HG03097 (cell line): ENCODE measurements around the gene DYRK1A.

Experiments used
- ATAC-seq: cut with Tn5 transposase; IDR thresholded peaks from one replicate; pipeline ENCODE4 v1.9.1; 2021; ENCODE audit not compliant: unreplicated experiment, low FRiP score

Gene DYRK1A

DNA sequence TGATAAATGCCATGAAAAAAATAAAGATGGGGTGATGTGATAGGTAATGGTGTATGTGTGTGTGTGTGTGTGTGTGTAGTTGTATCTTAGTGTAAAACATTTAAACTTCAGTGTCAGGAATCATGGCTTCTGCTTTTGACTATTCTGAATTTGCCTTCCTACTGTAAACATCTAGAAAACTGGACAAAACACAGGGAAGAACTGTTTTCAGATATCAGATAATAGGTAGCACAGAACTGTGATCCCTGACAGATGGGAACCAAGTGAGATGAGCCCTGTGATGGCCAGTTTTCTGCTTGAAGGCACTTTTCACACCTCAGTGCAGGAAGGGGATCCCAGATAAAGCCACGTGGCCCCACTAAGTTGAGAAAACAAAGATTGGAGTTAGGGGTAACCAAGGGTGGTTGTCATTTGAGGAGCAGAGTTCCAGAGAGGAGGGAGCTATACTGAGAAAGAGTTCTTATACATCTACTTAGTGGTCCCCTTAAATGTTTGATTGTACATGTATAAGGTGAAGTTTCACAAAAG, 17.3 kb downstream of the DYRK1A start:
- ATAC-seq: no peak

DNA sequence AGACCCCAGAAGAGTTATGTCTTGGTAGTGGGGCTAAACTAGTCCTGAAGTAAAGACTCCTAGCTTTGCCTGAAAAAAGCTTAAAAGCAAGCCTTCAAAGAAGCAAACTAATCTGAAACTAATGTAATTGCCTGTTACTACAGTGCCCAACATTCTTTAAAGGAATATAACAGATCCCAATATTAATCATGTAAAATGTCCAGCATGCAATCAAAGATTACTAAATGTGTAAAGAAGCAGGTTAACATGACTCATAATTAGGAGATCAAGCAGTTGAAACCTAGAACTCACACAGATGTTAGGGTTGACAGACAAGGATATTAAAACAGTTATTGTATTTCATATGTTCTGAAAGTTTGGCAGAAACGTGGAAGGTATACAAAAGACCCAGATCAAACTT, 17.8 kb downstream of the DYRK1A start:
- no peak for ATAC-seq

DNA sequence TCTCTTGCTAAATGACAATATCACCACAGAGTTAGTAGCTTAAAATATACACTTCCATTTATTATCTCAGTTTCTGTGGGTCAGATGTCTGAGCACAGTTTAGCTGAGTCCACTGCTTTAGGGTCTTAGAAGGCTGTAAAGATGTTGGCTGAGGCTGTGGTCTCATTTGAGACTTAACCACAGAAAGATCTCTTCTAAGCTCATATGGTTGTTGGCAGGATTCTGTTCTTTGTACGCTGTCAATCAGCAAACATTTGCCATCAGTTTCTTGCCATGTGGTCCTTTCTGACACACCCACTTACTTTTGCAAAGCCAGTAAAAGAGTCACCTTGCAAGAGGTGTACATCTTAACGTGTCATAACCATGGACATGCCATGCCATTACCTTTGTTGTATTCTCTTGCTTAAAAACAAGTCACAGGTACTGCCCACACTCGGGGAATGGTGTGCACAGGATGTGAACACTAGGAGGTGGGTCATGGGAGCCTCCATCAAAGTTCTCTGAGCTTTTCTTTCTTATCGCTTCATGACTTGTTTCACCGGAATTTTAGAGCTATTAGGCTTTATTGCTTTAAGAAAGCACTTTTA, 18.7 kb downstream of the DYRK1A start:
- no peak for ATAC-seq

DNA sequence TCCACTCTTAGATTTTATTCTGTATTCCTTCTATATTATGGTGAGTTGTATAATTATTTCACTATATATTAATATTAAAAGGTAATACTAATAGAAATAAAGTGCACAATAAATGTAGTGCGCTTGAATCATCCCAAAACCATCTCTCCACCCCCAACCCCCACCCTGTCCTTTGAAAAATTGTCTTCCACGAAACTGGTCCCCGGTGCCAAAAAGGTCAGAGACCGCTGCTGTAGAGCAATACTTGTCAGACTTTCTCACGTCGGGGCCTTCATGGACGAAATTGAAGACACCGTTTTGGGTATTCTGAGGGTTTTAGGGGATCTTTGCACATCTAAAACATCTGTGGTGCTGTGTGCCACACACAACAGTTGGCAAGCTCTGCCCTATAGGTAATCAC, 19.6 kb downstream of the DYRK1A start:
- ATAC-seq: no peak

DNA sequence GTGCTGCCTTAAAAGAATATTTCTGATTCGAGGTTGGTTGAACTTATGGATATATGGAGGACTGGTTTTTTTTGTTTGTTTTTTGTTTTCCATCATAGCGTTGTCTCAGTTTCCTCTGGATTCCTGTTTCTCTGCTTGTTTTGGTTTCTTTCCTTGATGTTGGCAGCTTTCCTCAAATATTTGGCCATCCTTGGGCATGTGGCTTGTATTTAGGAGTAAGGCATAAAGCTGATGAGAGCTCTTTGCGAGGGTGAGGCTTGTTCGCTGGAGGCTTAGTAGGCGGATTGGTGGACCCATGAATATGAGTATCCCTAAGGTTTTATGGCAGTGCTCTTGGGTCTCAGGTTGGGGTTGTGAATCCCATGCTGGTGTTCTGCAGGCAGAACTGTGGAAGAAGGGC, 22.9 kb downstream of the DYRK1A start:
- ATAC-seq: no peak

DNA sequence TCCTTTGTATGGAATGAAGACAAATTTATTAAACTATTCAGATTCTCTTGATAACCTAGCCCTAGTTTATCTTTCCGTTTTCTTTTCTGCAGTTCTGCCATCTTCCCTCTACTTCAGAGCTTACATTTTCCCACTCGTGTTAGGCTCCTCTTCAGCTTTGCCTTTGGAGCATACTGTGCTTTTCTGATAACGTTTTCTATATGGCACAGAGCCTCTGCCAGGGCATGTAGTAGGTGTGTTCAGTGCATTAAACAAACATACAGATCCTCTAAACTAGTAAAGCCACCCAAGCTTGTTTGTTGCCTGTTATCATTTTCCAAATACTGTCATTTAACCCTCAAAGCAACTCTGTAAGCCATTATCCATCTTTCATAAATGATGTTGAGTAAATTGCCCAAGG, 25.1 kb downstream of the DYRK1A start:
- no peak for ATAC-seq

DNA sequence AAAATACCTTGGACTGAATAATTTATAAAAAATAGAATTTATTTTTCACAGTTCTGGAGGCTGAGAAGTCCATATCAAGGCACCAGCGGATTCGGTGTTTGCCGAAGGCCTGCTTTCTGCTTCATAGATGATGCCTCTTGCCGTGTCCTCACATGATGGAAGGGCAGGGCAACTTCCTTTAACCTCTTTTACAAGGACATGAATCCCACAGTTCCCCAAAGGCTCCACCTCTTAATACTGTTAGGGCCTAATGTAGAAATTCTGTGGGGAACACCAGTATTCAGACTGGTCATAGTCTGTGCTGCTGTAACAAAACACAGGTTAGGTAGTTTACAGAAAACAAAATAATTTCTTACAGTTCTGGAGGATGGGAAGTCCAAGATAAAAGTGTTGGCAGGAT, 25.9 kb downstream of the DYRK1A start:
- no peak for ATAC-seq

DNA sequence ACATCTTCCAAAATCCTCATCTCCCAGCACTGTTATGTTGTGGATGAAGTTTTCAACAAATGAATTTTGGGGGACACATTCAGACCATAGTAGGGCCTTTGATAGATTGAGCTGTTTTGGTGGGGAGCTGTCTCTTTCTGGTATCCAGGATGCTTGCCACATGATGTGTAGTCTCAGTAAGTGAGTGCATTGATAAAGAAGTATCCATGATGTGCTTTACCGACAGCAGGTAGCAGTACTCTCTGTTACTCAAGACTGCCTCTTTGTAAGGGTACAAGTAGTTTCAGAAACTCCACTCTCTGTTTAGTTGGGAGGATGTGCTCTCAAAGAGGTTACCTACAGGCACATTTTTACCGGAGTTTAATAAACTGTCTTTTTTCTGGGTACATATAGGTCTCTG, 26.5 kb downstream of the DYRK1A start:
- ATAC-seq: no peak

DNA sequence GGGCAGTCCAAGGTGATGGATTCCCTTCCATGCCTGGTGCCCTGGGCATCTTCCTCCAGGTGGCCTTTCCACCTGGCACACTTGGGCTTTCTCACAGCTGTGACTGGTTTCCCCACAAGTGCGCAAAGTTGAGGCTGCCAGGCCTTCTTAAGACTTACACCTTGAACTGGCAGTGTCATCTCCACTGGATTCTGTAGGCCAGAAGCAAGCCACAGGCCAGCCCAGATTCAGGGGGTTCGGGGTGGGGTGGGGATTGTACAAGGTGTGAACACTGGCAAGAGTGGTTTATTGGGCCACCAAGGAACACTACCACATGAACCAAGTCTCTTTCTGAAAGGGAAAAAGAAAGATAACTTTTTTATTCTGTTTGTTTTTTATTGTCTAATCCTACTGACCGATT, 27.2 kb downstream of the DYRK1A start:
- ATAC-seq: no peak

DNA sequence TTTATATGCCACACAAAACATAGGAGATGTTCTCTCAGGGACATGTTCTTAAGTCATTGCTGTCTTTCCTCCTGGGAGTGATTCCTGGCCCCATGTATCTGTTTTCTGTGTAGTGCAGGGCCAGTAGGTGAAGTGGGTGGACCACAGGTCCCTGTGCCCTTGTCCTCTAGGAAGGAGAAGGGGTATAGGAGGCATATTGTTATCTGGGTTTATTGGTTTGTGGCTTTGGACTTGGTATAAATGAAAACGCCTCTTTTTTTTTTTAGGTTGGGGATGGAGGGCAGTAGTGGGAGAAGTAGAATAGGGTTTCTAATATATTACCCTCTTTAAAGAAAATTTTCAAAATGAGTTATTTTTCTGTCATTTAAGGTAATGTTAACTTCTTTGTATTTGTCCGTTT, 29.4 kb downstream of the DYRK1A start:
- ATAC-seq: no peak

DNA sequence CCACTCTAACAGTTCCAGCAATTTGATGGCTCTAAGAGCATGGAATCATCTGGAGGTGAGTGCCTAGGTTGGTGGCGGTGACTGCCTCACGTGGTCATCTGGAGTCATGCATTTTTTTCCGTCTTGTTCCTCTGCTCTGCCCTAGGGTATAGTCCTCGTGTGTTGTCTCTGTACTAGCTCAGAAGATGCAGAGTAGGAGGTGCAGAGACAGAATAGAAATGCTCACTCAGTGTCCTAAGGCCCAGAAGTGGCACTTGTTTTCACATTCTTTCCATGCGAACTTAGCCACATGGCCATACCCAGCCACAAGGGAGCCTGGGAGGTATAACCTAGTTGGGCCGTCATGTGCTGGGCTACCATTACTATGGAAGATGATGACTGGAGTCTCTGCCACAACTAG, 30.3 kb downstream of the DYRK1A start:
- no peak for ATAC-seq

DNA sequence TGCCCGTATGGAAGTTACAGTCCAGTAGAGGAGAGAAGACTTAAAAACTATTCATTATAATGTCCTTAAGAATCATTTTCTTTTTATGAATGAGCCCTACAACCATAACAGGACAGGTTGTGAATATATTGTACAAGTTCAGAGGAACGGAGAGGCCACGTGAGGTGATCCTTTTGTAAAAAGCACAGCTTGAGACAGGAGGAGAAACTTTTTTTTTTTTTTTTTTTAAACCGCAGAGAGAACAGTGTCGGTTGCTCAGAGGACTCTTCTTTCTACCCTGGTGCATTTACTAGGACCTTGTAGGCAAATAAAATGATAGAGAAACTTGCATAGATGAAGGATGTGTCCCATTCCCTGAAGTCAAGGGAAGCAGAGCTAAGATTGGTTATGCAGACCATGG, 32.1 kb downstream of the DYRK1A start:
- ATAC-seq: no peak

DNA sequence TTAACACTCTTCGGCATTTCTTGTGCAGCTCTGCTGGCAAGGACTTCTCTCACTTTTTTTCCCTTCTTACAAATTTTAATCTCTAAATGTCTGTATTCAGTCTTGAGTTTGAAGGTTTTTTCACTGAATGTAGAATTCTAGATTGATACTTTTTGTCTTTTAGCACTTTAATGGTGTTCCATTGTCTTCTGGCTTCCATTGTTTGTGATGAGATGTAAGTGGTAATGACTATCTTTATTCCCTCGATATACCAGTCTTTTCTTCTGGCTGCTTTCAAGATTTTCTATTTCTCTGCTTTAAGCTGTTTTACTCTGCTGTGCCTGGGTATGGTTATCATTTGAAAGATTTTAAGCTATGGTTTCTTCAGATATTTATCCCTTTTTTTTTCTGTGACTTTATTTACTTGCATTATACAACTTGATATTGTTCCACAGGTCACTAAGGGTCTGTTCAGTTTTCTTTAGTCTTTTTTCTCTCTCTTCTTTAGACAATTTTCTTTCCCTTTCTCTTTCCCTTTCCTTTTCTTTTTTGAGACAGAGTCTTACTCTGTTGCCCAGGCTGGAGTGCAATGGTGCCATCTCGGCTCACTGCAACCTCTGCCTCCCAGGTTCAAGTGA, 35.8 kb downstream of the DYRK1A start:
- ATAC-seq: no peak

DNA sequence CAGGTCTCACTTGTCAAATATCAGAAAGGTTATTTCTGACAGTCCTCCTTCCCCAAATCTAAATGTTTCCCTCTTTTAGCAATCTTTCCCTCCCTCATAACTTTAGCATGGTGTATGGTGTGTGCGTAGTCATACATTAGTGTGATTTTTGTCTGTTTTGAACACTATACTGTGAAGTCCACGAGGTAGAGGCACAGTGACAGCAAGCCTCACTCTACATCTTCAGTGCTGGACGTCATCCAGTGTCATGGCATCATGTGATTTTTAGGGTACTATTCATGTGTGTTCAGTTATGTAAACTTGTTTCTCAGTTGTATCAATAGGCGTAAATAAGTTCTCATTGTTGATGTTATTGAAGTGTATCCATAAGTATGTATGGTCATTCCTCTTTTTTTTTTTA, 39.1 kb downstream of the DYRK1A start:
- no peak for ATAC-seq

DNA sequence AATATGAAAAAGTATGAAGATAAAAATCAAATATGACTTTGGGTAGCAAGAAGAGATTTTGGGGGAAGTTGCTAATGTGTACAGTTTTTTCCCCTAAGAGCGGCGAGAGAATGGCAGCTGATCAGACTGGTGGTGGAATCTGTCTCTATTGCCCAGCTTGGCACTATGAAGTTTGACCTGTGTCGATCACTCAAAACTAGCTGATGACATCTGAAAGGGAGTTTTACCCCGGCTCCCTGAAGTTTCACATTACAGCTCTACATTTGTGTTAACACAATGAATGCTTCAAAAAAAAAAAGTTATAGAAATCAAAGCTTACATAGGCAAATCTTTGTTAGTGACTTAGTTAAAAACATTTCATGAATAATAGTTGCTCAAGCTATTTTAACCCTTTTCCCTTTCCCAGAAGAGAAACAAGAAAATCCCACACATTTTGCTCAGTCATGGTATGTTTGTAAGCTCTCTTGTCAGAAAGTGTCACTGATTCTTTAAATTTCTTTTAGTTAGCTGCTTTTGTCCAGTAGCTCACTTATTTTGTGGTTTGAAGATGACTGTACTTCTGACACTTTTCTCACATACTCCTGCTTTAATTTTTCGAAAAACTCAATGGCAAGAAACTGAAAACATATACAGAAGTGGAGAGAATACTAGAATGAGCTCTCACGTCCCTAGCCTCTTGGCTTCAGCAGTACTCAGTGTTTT, 41.3 kb downstream of the DYRK1A start:
- no peak for ATAC-seq

DNA sequence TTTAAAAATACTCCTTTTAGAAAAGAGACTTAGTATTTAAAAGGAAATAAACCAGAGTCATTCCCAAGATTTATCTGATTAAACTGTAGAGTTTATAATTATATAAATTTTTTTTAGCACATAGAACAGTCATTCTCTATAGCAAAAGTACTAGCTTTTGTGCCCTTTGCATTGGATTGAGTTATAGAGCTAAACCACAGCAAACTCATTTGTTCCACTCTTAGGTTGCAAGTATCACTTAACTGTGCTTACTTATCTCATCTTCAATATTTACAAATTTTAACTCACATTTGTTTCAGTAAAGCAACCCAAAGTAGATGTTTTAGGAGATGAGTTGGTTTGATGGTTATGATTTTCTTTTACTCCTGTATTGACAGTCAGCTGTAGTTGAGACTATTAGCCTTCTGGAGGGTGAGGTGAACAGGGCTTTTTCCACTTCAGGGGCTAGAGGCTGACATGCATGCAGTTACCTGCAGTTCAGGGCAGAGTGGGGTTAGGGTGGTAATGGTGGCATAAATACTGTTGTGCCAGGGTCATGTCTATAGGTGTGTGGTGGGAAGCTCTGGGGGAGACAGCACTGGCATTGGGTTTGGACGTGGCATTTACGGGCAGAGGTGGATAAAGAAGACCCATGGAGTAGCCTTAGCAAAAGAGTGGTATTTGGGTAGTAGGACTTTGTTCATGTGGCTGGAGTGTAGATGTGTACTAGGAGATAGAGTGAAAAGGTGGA, 42.1 kb downstream of the DYRK1A start:
- no peak for ATAC-seq

DNA sequence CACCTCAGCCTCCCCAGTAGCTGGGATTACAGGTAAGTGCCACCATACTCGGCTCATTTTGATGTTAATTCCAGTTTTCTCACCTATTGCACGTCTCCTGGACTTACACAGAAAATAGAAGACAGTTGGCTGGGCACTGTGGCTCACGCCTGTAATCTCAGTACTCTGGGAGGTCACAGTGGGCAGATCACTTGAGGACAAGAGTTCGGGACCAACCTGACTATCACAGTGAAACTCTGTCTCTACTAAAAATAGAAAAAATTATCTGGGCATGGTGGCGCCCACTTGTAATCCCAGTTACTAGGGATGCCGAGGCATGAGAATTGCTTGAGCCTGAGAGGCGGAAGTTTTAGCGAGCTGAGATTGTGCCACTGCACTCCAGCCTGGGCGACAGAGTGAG, 44.1 kb downstream of the DYRK1A start:
- no peak for ATAC-seq

DNA sequence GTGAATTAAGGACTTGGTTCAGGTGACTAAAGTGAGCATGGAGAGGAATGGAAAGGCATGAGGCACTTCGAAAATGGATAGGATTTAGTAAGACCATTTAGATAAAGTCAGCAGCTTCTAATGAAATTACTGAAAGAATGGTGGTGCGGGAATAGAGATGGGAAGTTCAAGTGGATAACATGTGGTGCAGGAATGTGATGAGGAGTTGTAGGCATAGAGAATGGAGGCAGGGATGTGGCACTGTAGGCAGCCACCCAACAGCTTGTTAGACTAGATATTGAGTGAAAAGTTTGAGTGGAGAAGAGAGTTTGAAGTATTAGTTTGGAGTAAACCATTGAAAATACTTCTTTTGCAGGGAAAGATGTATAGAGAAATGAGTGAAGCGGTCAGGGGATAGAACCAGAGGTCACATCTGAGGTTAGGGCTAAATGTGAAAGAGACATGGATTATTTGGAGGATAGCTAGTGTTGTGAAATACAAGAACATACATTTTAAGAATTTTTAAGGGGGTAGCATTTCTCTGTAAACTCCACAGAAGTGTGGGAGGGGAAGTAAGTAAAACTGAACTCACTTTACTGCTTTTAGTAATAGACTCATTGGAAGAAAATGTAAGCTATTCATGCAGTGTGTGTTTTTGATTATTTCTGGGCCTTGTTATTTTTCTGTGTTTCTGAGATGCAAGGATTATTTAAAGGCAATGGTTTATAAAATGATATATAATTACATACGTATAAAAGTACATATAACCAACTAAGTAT, 46.2 kb downstream of the DYRK1A start:
- ATAC-seq: no peak

DNA sequence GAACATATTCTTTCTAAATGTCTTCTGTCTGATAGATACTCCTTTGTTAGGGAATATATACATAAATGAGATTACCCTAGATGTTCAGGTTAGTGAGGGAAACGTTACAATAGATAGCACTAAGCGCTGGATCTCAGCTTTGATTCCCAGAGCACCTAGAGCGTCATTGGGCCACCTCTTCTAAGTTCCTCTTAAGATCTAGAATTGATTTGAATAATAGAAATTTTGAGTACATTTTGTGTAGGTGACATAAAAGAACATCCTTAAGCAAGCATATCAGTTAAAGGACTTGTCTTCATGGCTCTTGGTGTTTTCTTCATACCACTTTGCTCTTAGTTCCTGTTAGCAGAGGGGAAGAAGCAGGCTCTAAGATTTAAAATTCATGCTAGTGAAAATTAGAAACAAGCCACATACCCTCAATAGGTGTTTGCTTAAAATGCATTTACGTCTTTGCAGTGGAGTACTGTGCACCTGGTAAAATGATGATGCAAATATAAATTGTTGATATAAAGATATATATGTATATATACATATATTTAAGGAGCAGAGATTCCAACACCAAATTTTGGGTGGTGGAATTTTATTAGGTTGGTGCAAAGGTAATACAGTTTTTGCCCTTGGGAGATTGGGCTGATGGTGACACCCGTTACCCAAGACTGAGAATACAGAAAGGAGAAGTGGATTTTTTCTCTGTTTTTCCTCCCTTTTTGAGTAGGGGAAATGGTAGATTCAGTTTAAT, 47.1 kb downstream of the DYRK1A start:
- no peak for ATAC-seq
